ENCODE results near the gene ZNRF4. TPM values are rescaled to one million over a fixed set of nuclear protein-coding genes. Genes with fewer than 3 reads are reported as not detected.

ZNRF4 gene
- total and polyA plus RNA-seq, 2 experiments from 2014 or later: not detected

GRCh38 chr19:5406816-5407215 lies 48.4 kb upstream of the ZNRF4 start (continued):
- TF ChIP-seq, protein P1, sequence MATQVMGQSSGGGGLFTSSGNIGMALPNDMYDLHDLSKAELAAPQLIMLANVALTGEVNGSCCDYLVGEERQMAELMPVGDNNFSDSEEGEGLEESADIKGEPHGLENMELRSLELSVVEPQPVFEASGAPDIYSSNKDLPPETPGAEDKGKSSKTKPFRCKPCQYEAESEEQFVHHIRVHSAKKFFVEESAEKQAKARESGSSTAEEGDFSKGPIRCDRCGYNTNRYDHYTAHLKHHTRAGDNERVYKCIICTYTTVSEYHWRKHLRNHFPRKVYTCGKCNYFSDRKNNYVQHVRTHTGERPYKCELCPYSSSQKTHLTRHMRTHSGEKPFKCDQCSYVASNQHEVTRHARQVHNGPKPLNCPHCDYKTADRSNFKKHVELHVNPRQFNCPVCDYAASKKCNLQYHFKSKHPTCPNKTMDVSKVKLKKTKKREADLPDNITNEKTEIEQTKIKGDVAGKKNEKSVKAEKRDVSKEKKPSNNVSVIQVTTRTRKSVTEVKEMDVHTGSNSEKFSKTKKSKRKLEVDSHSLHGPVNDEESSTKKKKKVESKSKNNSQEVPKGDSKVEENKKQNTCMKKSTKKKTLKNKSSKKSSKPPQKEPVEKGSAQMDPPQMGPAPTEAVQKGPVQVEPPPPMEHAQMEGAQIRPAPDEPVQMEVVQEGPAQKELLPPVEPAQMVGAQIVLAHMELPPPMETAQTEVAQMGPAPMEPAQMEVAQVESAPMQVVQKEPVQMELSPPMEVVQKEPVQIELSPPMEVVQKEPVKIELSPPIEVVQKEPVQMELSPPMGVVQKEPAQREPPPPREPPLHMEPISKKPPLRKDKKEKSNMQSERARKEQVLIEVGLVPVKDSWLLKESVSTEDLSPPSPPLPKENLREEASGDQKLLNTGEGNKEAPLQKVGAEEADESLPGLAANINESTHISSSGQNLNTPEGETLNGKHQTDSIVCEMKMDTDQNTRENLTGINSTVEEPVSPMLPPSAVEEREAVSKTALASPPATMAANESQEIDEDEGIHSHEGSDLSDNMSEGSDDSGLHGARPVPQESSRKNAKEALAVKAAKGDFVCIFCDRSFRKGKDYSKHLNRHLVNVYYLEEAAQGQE (IDR thresholded peaks at IDR 0.05; ENCODE audit: unreplicated experiment): no peak
- no peak for TF ChIP-seq CREB1 (CRISPR knock-in tag; IDR thresholded peaks at IDR 0.05; ENCODE audit: low read depth)
- no peak for TF ChIP-seq STAT1 (IDR thresholded peaks at IDR 0.05; ENCODE audit: unreplicated experiment)
- no peak for TF ChIP-seq EZH2 (IDR thresholded peaks at IDR 0.05; ENCODE audit: low read depth, unreplicated experiment)
- no peak for TF ChIP-seq EZH2phosphoT487 (IDR thresholded peaks at IDR 0.05; ENCODE audit: unreplicated experiment)
- TF ChIP-seq POLR2AphosphoS5 (IDR thresholded peaks at IDR 0.05; ENCODE audit: low read depth): no peak
- no peak for TF ChIP-seq JUNB (IDR thresholded peaks at IDR 0.05; ENCODE audit: unreplicated experiment)
- TF ChIP-seq ZNF331 (CRISPR knock-in tag; IDR thresholded peaks at IDR 0.05; ENCODE audit: low read depth): no peak
- no peak for TF ChIP-seq ZNF114 (CRISPR knock-in tag; IDR thresholded peaks at IDR 0.05)
- no peak for TF ChIP-seq NANOG (IDR thresholded peaks at IDR 0.05; ENCODE audit: borderline replicate concordance)
- no peak for TF ChIP-seq ETS1 (IDR thresholded peaks at IDR 0.05)

- Histone ChIP-seq H4K20me1 (replicated peaks; ENCODE audit: insufficient read depth) (no peaks in the 10 kb centered on the region; the same call in 1 of the 2 replicates), H2AFZ (no peak overlapping the region), H3K27ac (ENCODE audit: low read depth) (no peak overlapping the region), H3K36me3 (ENCODE audit: insufficient read depth) (no peaks in the 10 kb centered on the region), H3K4me1 (ENCODE audit: insufficient read depth) (no peaks in the 10 kb centered on the region), H3K79me2 (replicated peaks; ENCODE audit: insufficient read depth) (no peaks in the 10 kb centered on the region), H3K4me3 (no peak overlapping the region), H3K4me2 (no peak overlapping the region), H3K27me3 (ENCODE audit: insufficient read depth) (peaks cover 6% of the 10 kb centered on the region; the same call in 1 of the 2 replicates), H3K9me2 (ENCODE audit: insufficient read depth) (no peaks in the 10 kb centered on the region), H3F3A (replicated peaks; ENCODE audit: low read depth) (no peaks in the 10 kb centered on the region)
- Mint-ChIP-seq H3K9me3 (peaks cover 21% of the 10 kb centered on the region), H3K27ac (no peak overlapping the region), H3K27me3 (ENCODE audit: insufficient read depth, low read depth, poor library complexity) (peaks cover 13% of the 10 kb centered on the region), H3K36me3 (ENCODE audit: low read depth) (no peaks in the 10 kb centered on the region; the same call in 2 of the 3 replicates), H3K4me1 (peaks cover 6% of the 10 kb centered on the region), H3K4me3 (no peak overlapping the region)
- DNase-seq (ENCODE audit: low spot score): peak; percentile 80
- ATAC-seq: peak; percentile 32; the same call in 2 of the 3 replicates
- TF ChIP-seq ETS1 (IDR thresholded peaks at IDR 0.05) (peak; percentile 42; the same call in 1 of the 2 replicates), POLR2AphosphoS5 (IDR thresholded peaks at IDR 0.05; ENCODE audit: low read depth) (no peak)
Observed at GRCh38 chr19:5407356-5407755, 47.9 kb upstream of the ZNRF4 start.
